ENCODE measurements around the gene WAC.
"Not testable (repeated sequence)": the region's sequence is repeated elsewhere in the genome, so short reads cannot be mapped to it uniquely, and the experiment has no call there.

WAC gene

GRCh38 chr10:28532337-28533185, at the start of gene WAC:
WAC (plus strand) TSS chr10:28533118; CDS start chr10:28533580, 462 bp downstream.
- DNase-seq: peak; percentile 96

GRCh38 chr10:28489206-28489605, 43.7 kb upstream of the WAC start:
- DNase-seq: no peak

- DNase-seq: not testable (repeated sequence)
Measured at GRCh38 chr10:28490256-28490865, 42.6 kb upstream of the WAC start.

GRCh38 chr10:28492116-28492920, 40.6 kb upstream of the WAC start:
- DNase-seq: no peak

GRCh38 chr10:28494420-28494819, 38.5 kb upstream of the WAC start:
- DNase-seq: no peak

- DNase-seq: no peak
Measured at GRCh38 chr10:28495084-28495483, 37.8 kb upstream of the WAC start.

GRCh38 chr10:28496017-28496416, 36.9 kb upstream of the WAC start:
- DNase-seq: no peak

- no peak for DNase-seq
Measured at GRCh38 chr10:28496481-28496961, 36.4 kb upstream of the WAC start.

- DNase-seq: no peak
Measured at GRCh38 chr10:28497313-28498126, 35.4 kb upstream of the WAC start.

- DNase-seq: not testable (repeated sequence)
Measured at GRCh38 chr10:28500203-28500602, 32.7 kb upstream of the WAC start.

- peak; percentile 53 for DNase-seq
Measured at GRCh38 chr10:28503114-28503513, 29.8 kb upstream of the WAC start.

- DNase-seq: no peak
Measured at GRCh38 chr10:28505359-28505959, 27.5 kb upstream of the WAC start.

GRCh38 chr10:28508304-28508925, 24.5 kb upstream of the WAC start:
- no peak for DNase-seq

GRCh38 chr10:28509286-28509685, 23.6 kb upstream of the WAC start:
- DNase-seq: no peak

GRCh38 chr10:28514648-28515047, 18.3 kb upstream of the WAC start:
- no peak for DNase-seq

- DNase-seq: no peak
Measured at GRCh38 chr10:28520346-28520745, 12.6 kb upstream of the WAC start.

GRCh38 chr10:28520828-28521227, 12.1 kb upstream of the WAC start:
- not testable (repeated sequence) for DNase-seq

- not testable (repeated sequence) for DNase-seq
Measured at GRCh38 chr10:28521961-28522360, 11.0 kb upstream of the WAC start.

GRCh38 chr10:28523725-28524252, 9.1 kb upstream of the WAC start:
- DNase-seq: no peak

GRCh38 chr10:28530751-28531150, 2.2 kb upstream of the WAC start:
- DNase-seq: no peak

GRCh38 chr10:28533186-28533564, 257 bp downstream of the WAC start:
- no peak for DNase-seq

Measured in left hindlimb (tissue), 1 donor.